Neutrophil (primary cell): ENCODE measurements around the gene PRKCE.

ENCODE experiments used
- H3K27ac ChIP-seq: fragments of 200-600 bp; sonication (generic); 2 replicates; pipeline ENCODE4 v1.5.1; 2016; ENCODE audit warnings: mild to moderate bottlenecking, moderate library complexity
- H3K27me3 ChIP-seq: fragments of 200-600 bp; sonication (generic); 2 replicates; pipeline ENCODE4 v1.6.0; 2016; ENCODE audit warnings: mild to moderate bottlenecking
- H3K36me3 ChIP-seq: fragments of 200-600 bp; sonication (generic); 2 replicates; pipeline ENCODE4 v1.5.1; 2017
- H3K4me1 ChIP-seq, 2 experiments: fragments of 200-600 bp in 1 of 2; sonication (generic) in 1 of 2; 1 replicate in 1 of 2; 2 replicates in 1 of 2; pipeline versions ENCODE4 v1.5.1 to v1.6.1; 2013 to 2016; ENCODE audit warnings: low read depth in 1 of 2, low read length in 1 of 2, mild to moderate bottlenecking in 1 of 2, moderate library complexity in 1 of 2; ENCODE audit not compliant: control insufficient read depth in 1 of 2, insufficient read depth in 1 of 2
- H3K4me3 ChIP-seq, 2 experiments: fragments of 200-600 bp in 1 of 2; sonication (generic) in 1 of 2; 1 replicate in 1 of 2; 2 replicates in 1 of 2; pipeline ENCODE4 v1.5.1; 2013 to 2016; ENCODE audit warnings: low read depth in 1 of 2, low read length in 1 of 2, mild to moderate bottlenecking in 1 of 2, moderate library complexity in 1 of 2
- H3K9me3 ChIP-seq: fragments of 200-600 bp; sonication (generic); 2 replicates; pipeline ENCODE4 v1.5.1; 2016
- CTCF ChIP-seq: fragments of 200-600 bp; sonication (generic); IDR thresholded peaks from 2 replicates; pipeline ENCODE4 v1.5.1; 2016; ENCODE audit warnings: antibody characterized with exemption

The PRKCE gene

GRCh38 chr2:45988879-45989278, 337.4 kb downstream of the PRKCE start:
- Histone ChIP-seq H3K4me3 (no peak overlapping the region), H3K4me1 (peaks cover 6 to 14% of the 10 kb centered on the region in 2 experiments), H3K36me3 (no peaks in the 10 kb centered on the region)

GRCh38 chr2:45990131-45990530, 338.7 kb downstream of the PRKCE start:
- Histone ChIP-seq H3K36me3 (no peaks in the 10 kb centered on the region), H3K4me3 (no peak overlapping the region), H3K4me1 (peaks cover 6 to 14% of the 10 kb centered on the region in 2 experiments), H3K9me3 (no peaks in the 10 kb centered on the region), H3K27ac (no peak overlapping the region), H3K27me3 (no peaks in the 10 kb centered on the region)
- TF ChIP-seq CTCF = no peak

More at GRCh38 chr2:45988879-45989278, 337.4 kb downstream of the PRKCE start:
- Histone ChIP-seq H3K27ac (no peak overlapping the region), H3K9me3 (no peaks in the 10 kb centered on the region), H3K27me3 (no peaks in the 10 kb centered on the region)
- TF ChIP-seq CTCF = no peak

- H3K9me3 ChIP-seq = no peaks in the 10 kb centered on the region
- no peak for TF ChIP-seq CTCF
- no peaks in the 10 kb centered on the region for H3K36me3 ChIP-seq
- no peak overlapping the region for H3K27ac ChIP-seq
- H3K27me3 ChIP-seq = no peaks in the 10 kb centered on the region
- peaks cover 6 to 14% of the 10 kb centered on the region in 2 experiments for H3K4me1 ChIP-seq
- no peak overlapping the region for H3K4me3 ChIP-seq
Measured at GRCh38 chr2:45992021-45992740, 340.7 kb downstream of the PRKCE start.

GRCh38 chr2:45992741-45993475, 341.4 kb downstream of the PRKCE start:
- Histone ChIP-seq H3K27ac (no peak overlapping the region), H3K4me1 (peaks cover 6 to 14% of the 10 kb centered on the region in 2 experiments), H3K27me3 (no peaks in the 10 kb centered on the region), H3K9me3 (no peaks in the 10 kb centered on the region), H3K4me3 (no peak overlapping the region), H3K36me3 (no peaks in the 10 kb centered on the region)
- no peak for TF ChIP-seq CTCF

- Histone ChIP-seq H3K36me3 (no peaks in the 10 kb centered on the region), H3K4me3 (no peak overlapping the region), H3K27ac (no peak overlapping the region), H3K9me3 (no peaks in the 10 kb centered on the region), H3K4me1 (peaks cover 6 to 14% of the 10 kb centered on the region in 2 experiments), H3K27me3 (no peaks in the 10 kb centered on the region)
- peak; percentile 70 for TF ChIP-seq CTCF
Measured at GRCh38 chr2:45993476-45993991, 342.1 kb downstream of the PRKCE start.
